GM12878 (cell line): ENCODE results near the gene CORO2B. TPM values are rescaled to one million over a fixed set of nuclear protein-coding genes. Genes with fewer than 3 reads are reported as not detected.

ENCODE experiments used
- ATAC-seq: fragments of 200-7000 bp; cut with Tn5 transposase; 3 replicates; pipeline ENCODE4 v1.9.1; 2020; ENCODE audit warnings: mild to moderate bottlenecking, moderate library complexity
- BruUV-seq: library from RNA; stranded (reverse); fragments of 400-500 nt; replicated peaks from 2 replicates; lab custom pipeline; 2021; lab: Mats Ljungman, UMichigan
- CTCF ChIA-PET: fragments of 300-600 bp; sonication (Branson Sonifier 250); formaldehyde crosslinking; extraction: SDS; loops from one replicate; lab custom pipeline; 2021; ENCODE audit warnings: inconsistent platforms; lab: Yijun Ruan, JAX
- POLR2A ChIA-PET: fragments of 350-600 bp; formaldehyde crosslinking; extraction: SDS; loops from one replicate; lab custom pipeline; 2021; ENCODE audit warnings: inconsistent platforms; lab: Charles Lee
- RAD21 ChIA-PET: fragments of 300-600 bp; sonication (Branson Sonifier 250); formaldehyde crosslinking; loops from one replicate; lab custom pipeline; 2023; ENCODE audit warnings: antibody characterized with exemption; ENCODE audit not compliant: unreplicated experiment; lab: Charles Lee
- SMC1A ChIA-PET: fragments of 300-600 bp; sonication (Branson Sonifier 250); formaldehyde crosslinking; loops from one replicate; lab custom pipeline; 2023; ENCODE audit not compliant: unreplicated experiment, uncharacterized antibody; lab: Charles Lee
- DNase-seq: peaks from one replicate; pipeline ENCODE4 v3.0.0-alpha.2; 2011; ENCODE audit warnings: low read depth, low spot score
- FAIRE-seq: peaks from 3 replicates; lab custom pipeline; 2011; peaks lifted over from hg19 to GRCh38; lab: Jason Lieb, UNC
- H2AFZ ChIP-seq: 2 replicates; pipeline ENCODE4 v1.6.0; 2011; ENCODE audit warnings: low read depth, low read length, control low read depth; ENCODE audit not compliant: control insufficient read depth
- H3K27ac ChIP-seq: 2 replicates; pipeline ENCODE4 v1.5.1; 2011; ENCODE audit warnings: control low read depth; ENCODE audit not compliant: control insufficient read depth, insufficient read depth
- H3K27me3 ChIP-seq, 2 experiments: replicated peaks in 1 of 2; 2 replicates each; pipeline versions ENCODE4 v1.6.0 to v1.6.1; 2011; ENCODE audit warnings: low read length in 1 of 2; ENCODE audit not compliant: control insufficient read depth in 2 of 2, insufficient read depth in 2 of 2
- H3K36me3 ChIP-seq, 2 experiments: 2 replicates each; pipeline ENCODE4 v1.5.1; 2011; ENCODE audit warnings: low read length in 1 of 2; ENCODE audit not compliant: control insufficient read depth in 2 of 2, insufficient read depth in 2 of 2
- H3K4me1 ChIP-seq: 2 replicates; pipeline ENCODE4 v1.6.1; 2011; ENCODE audit warnings: mild to moderate bottlenecking, low read length, moderate library complexity, mixed read lengths; ENCODE audit not compliant: control insufficient read depth, insufficient read depth
- H3K4me2 ChIP-seq: 2 replicates; pipeline ENCODE4 v1.6.0; 2011; ENCODE audit warnings: control low read depth; ENCODE audit not compliant: control insufficient read depth, insufficient read depth
- H3K4me3 ChIP-seq: fragments of 200-600 bp; sonication (generic); 2 replicates; pipeline ENCODE4 v1.5.1; 2016
- H3K79me2 ChIP-seq: 2 replicates; pipeline ENCODE4 v1.6.0; 2011; ENCODE audit warnings: low read length; ENCODE audit not compliant: control insufficient read depth, insufficient read depth
- H3K9ac ChIP-seq: 2 replicates; pipeline ENCODE4 v1.8.0; 2011; ENCODE audit warnings: low read length, control low read depth, mixed read lengths; ENCODE audit not compliant: control insufficient read depth, insufficient read depth
- H3K9me3 ChIP-seq: replicated peaks from 3 replicates; pipeline ENCODE4 v1.5.1; 2011; ENCODE audit warnings: mild to moderate bottlenecking, low read length; ENCODE audit not compliant: control insufficient read depth, insufficient read depth
- H4K20me1 ChIP-seq: 2 replicates; pipeline ENCODE4 v1.6.0; 2011; ENCODE audit not compliant: control insufficient read depth, insufficient read depth
- BRCA1 ChIP-seq: IDR thresholded peaks from 2 replicates; pipeline ENCODE4 v1.6.1; 2011; ENCODE audit warnings: low read depth, low read length, improper control_type of control experiment
- CBX5 ChIP-seq: sonication (generic); IDR thresholded peaks from 2 replicates; pipeline ENCODE4 v1.6.1; 2016; ENCODE audit warnings: low read depth, moderate library complexity, mild to moderate bottlenecking, inconsistent platforms
- E2F8 ChIP-seq: fragments of 450-650 bp; IDR thresholded peaks from 2 replicates; pipeline ENCODE4 v1.6.1; 2018; ENCODE audit warnings: mild to moderate bottlenecking, low read depth, moderate library complexity; ENCODE audit not compliant: partially characterized antibody
- IRF4 ChIP-seq: IDR thresholded peaks from 2 replicates; pipeline ENCODE4 v1.6.1; 2011; ENCODE audit warnings: low read depth, low read length
- IRF5 ChIP-seq: fragments of 450-650 bp; IDR thresholded peaks from 2 replicates; pipeline ENCODE4 v1.6.1; 2017; ENCODE audit warnings: borderline replicate concordance
- NBN ChIP-seq: fragments of 450-650 bp; IDR thresholded peaks from 2 replicates; pipeline ENCODE4 v1.6.1; 2016
- NFYA ChIP-seq: IDR thresholded peaks from 2 replicates; pipeline ENCODE4 v1.6.1; 2011; ENCODE audit warnings: low read depth, mild to moderate bottlenecking, low read length, improper control_type of control experiment, borderline replicate concordance
- NR2C1 ChIP-seq: fragments of 450-650 bp; IDR thresholded peaks from 2 replicates; pipeline ENCODE4 v1.6.1; 2017; ENCODE audit warnings: antibody characterized with exemption, mild to moderate bottlenecking, moderate library complexity
- PML ChIP-seq: IDR thresholded peaks from 2 replicates; pipeline ENCODE4 v1.6.1; 2012; ENCODE audit warnings: low read length, inconsistent platforms
- SMAD5 ChIP-seq: IDR thresholded peaks from 2 replicates; pipeline ENCODE4 v1.6.1; 2016; ENCODE audit warnings: antibody characterized with exemption, low read depth
- SP1 ChIP-seq: IDR thresholded peaks from one replicate; pipeline ENCODE4 v1.6.1; 2011; ENCODE audit warnings: low read depth, low read length
- SREBF1 ChIP-seq: IDR thresholded peaks from 2 replicates; pipeline ENCODE4 v1.6.1; 2012; ENCODE audit warnings: mild to moderate bottlenecking, low read length
- SRF ChIP-seq, 2 experiments: IDR thresholded peaks; 2 replicates each; pipeline ENCODE4 v1.6.1; 2011; ENCODE audit warnings: low read depth in 2 of 2, low read length in 2 of 2, mild to moderate bottlenecking in 1 of 2, moderate library complexity in 1 of 2
- STAT3 ChIP-seq: IDR thresholded peaks from 2 replicates; pipeline ENCODE4 v1.6.1; 2011; ENCODE audit warnings: low read depth, low read length, improper control_type of control experiment
- TARDBP ChIP-seq: IDR thresholded peaks from 2 replicates; pipeline ENCODE4 v1.6.1; 2016; ENCODE audit warnings: borderline replicate concordance
- TBL1XR1 ChIP-seq: IDR thresholded peaks from 2 replicates; pipeline ENCODE4 v1.6.1; 2012; ENCODE audit warnings: low read depth, low read length, improper control_type of control experiment
- ZNF687 ChIP-seq: fragments of 450-650 bp; IDR thresholded peaks from 2 replicates; pipeline ENCODE4 v1.6.1; 2017; ENCODE audit warnings: mild to moderate bottlenecking, moderate library complexity
- ZZZ3 ChIP-seq: IDR thresholded peaks from 2 replicates; pipeline ENCODE4 v1.6.1; 2011; ENCODE audit warnings: low read depth; ENCODE audit not compliant: control insufficient read depth, insufficient read length
- WGBS: methylation state at CpG from one replicate; pipeline ENCODE4 v1.1.6; 2016; ENCODE audit warnings: low lambda C conversion rate; ENCODE audit not compliant: insufficient replicate concordance, insufficient coverage; ENCODE audit errors: missing lambda C conversion rate; 5-methylcytosine and 5-hydroxymethylcytosine counted together
- in situ Hi-C: fragments of 300-500 bp; cut with MboI; formaldehyde crosslinking; loops from 9 replicates; pipeline ENCODE4 v1.14.3; 2018; ENCODE audit warnings: mixed read lengths
- intact Hi-C: fragments of 100-400 bp; cut with micrococcal nuclease; formaldehyde crosslinking; loops from one replicate; pipeline ENCODE4 v1.14.2; 2022; ENCODE audit not compliant: unreplicated experiment
- polyA plus RNA-seq, 11 experiments: library from polyadenylated mRNA; depleted of rRNA in 4 of 11; unstranded in 6 of 11; stranded (reverse) in 5 of 11; fragments of >200 nt; fragmentation: Nextera tagmentation in 4 of 11; fragmentation: Illumina TruSeq in 1 of 11; extraction: Ambion mirVana in 4 of 11; extraction: Trizol in 1 of 11; gene quantifications; 1 replicate in 1 of 11; 2 replicates in 10 of 11; pipeline versions ENCODE4 v1.2.1 to v1.2.3, GENCODE V29; 2011 to 2016; ENCODE audit warnings: inconsistent platforms in 2 of 11, missing spikeins in 2 of 11, low read depth in 1 of 11
- total RNA-seq, 4 experiments: library from RNA; depleted of rRNA in 3 of 4; stranded (reverse); fragments of >200 nt in 3 of 4; fragmentation: Illumina TruSeq in 1 of 4; extraction: Trizol in 1 of 4; gene quantifications; 2 replicates each; pipeline versions ENCODE4 v1.2.1 to v1.2.3, GENCODE V29; 2013 to 2021

CORO2B gene
- total and polyA plus RNA-seq, 10 of the 15 experiments (the other 5 are each of a cell fraction or from before 2014, with no cell fraction given) = 0.05 to 0.73 (median 0.13) TPM; not detected in 4

GRCh38 chr15:68768321-68768720 lies 189.5 kb downstream of the CORO2B start (continued):
- no peak for TF ChIP-seq ZNF687
- TF ChIP-seq NR2C1 = no peak
- no peak for TF ChIP-seq NFYA
- TF ChIP-seq E2F8 = no peak
- TF ChIP-seq TARDBP = no peak

GRCh38 chr15:68769702-68770101 lies 190.9 kb downstream of the CORO2B start:
- Histone ChIP-seq H3K27ac (no peak overlapping the region), H3K36me3 (no peaks in the 10 kb centered on the region), H3K27me3 (no peaks in the 10 kb centered on the region), H3K9ac (no peak overlapping the region), H3K4me1 (no peaks in the 10 kb centered on the region), H4K20me1 (no peaks in the 10 kb centered on the region), H2AFZ (no peak overlapping the region), H3K4me3 (no peak overlapping the region), H3K79me2 (no peaks in the 10 kb centered on the region), H3K4me2 (no peak overlapping the region), H3K9me3 (no peaks in the 10 kb centered on the region; the same call in 2 of the 3 replicates)
- DNase-seq (no peak), ATAC-seq (no peak), FAIRE-seq (no peak)
- WGBS = 75% methylated on average over 2 of the region's 2 CpGs
- ChIA-PET RAD21 (no interaction called here), SMC1A (interaction anchor here (1.2 kb wide), 1 partner anchor 44 kb away, joined by 3 read pairs; no protein-coding TSS in a partner anchor), CTCF (interaction anchor here (0.6 kb wide), 1 partner anchor 1323 kb away, joined by 3 read pairs; no protein-coding TSS in a partner anchor), POLR2A (no interaction called here)
- in situ Hi-C loops = no loop called here
- BruUV-seq = no TSS peak
- intact Hi-C loops = no loop called here
- TF ChIP-seq IRF5 = no peak
- TF ChIP-seq SMAD5 = no peak
- TF ChIP-seq SP1 = no peak
- no peak for TF ChIP-seq SRF (IDR thresholded peaks at IDR 0.05; ENCODE audit: low read depth in 2 of 2, low read length in 2 of 2)
- no peak for TF ChIP-seq PML
- TF ChIP-seq NBN = no peak
- no peak for TF ChIP-seq IRF4
- no peak for TF ChIP-seq SREBF1
- TF ChIP-seq STAT3 = no peak
- no peak for TF ChIP-seq BRCA1
- TF ChIP-seq CBX5 = no peak
- TF ChIP-seq TBL1XR1 = no peak
- TF ChIP-seq ZZZ3 = no peak
